IMR-90 (cell line): Measurements from ENCODE around the gene RGMA. TPM values are rescaled to one million over a fixed set of nuclear protein-coding genes. Genes with fewer than 3 reads are reported as not detected.

Experiments used
- ATAC-seq: fragments of 200-7000 bp; cut with Tn5 transposase; 2 replicates; pipeline ENCODE4 v1.9.1; 2020; ENCODE audit warnings: low read depth, mild to moderate bottlenecking, moderate library complexity
- BruUV-seq: library from RNA; stranded (reverse); fragments of 400-500 nt; replicated peaks from 2 replicates; lab custom pipeline; 2021; lab: Mats Ljungman, UMichigan
- CTCF ChIA-PET: fragments of 300-600 bp; formaldehyde crosslinking; extraction: SDS; loops from one replicate; lab custom pipeline; 2021; ENCODE audit warnings: antibody characterized with exemption; lab: Yijun Ruan, JAX
- POLR2A ChIA-PET: fragments of 300-600 bp; sonication (Branson Sonifier 250); formaldehyde crosslinking; loops from one replicate; lab custom pipeline; 2022; ENCODE audit warnings: antibody characterized with exemption; ENCODE audit not compliant: unreplicated experiment; lab: Charles Lee
- DNase-seq: peaks from one replicate; pipeline ENCODE4 v3.0.0; 2013
- H2AFZ ChIP-seq: replicated peaks from 2 replicates; pipeline ENCODE3; 2013; ENCODE audit warnings: low read length, mild to moderate bottlenecking; ENCODE audit not compliant: poor library complexity
- H2AK5ac ChIP-seq: 2 replicates; pipeline ENCODE4 v1.6.1; 2013; ENCODE audit warnings: low read depth, low read length, inconsistent platforms
- H2AK9ac ChIP-seq: replicated peaks from 2 replicates; pipeline ENCODE3; 2013; ENCODE audit warnings: mild to moderate bottlenecking, low read depth, low read length, moderate library complexity; ENCODE audit not compliant: poor library complexity
- H2BK120ac ChIP-seq: 2 replicates; pipeline ENCODE4 v1.6.1; 2013; ENCODE audit warnings: low read depth, low read length, inconsistent platforms
- H2BK15ac ChIP-seq: 3 replicates; pipeline ENCODE4 v1.6.1; 2013; ENCODE audit warnings: low read depth, low read length, inconsistent platforms
- H2BK20ac ChIP-seq: 2 replicates; pipeline ENCODE4 v1.6.1; 2013; ENCODE audit warnings: low read depth, mild to moderate bottlenecking, inconsistent platforms, low read length, moderate library complexity
- H2BK5ac ChIP-seq: 2 replicates; pipeline ENCODE4 v1.6.1; 2013; ENCODE audit warnings: mild to moderate bottlenecking, low read depth, low read length, inconsistent platforms; ENCODE audit not compliant: poor library complexity, severe bottlenecking
- H3K14ac ChIP-seq: replicated peaks from 2 replicates; pipeline ENCODE4 v1.6.1; 2013; ENCODE audit warnings: low read depth, low read length, inconsistent platforms
- H3K18ac ChIP-seq: 2 replicates; pipeline ENCODE4 v1.6.1; 2013; ENCODE audit warnings: low read depth, low read length, control low read depth
- H3K23ac ChIP-seq: 2 replicates; pipeline ENCODE4 v1.6.1; 2013; ENCODE audit warnings: low read depth, low read length, inconsistent platforms
- H3K27ac ChIP-seq: 2 replicates; pipeline ENCODE4 v1.5.1; 2013; ENCODE audit warnings: mild to moderate bottlenecking, control low read depth, low read length; ENCODE audit not compliant: insufficient read depth
- H3K27me3 ChIP-seq: 2 replicates; pipeline ENCODE4 v1.6.1; 2013; ENCODE audit warnings: low read length; ENCODE audit not compliant: control insufficient read depth, insufficient read depth
- H3K36me3 ChIP-seq: 2 replicates; pipeline ENCODE4 v1.6.1; 2013; ENCODE audit warnings: low read length, mixed read lengths; ENCODE audit not compliant: control insufficient read depth, insufficient read depth
- H3K4ac ChIP-seq: 2 replicates; pipeline ENCODE4 v1.6.1; 2013; ENCODE audit warnings: low read depth, low read length, inconsistent platforms
- H3K4me1 ChIP-seq: 2 replicates; pipeline ENCODE4 v1.6.1; 2013; ENCODE audit warnings: low read length, mixed read lengths; ENCODE audit not compliant: control insufficient read depth, insufficient read depth
- H3K4me2 ChIP-seq: 2 replicates; pipeline ENCODE4 v1.6.1; 2013; ENCODE audit warnings: low read depth, mild to moderate bottlenecking, control low read depth, low read length, moderate library complexity
- H3K4me3 ChIP-seq: 2 replicates; pipeline ENCODE4 v1.5.1; 2013; ENCODE audit warnings: low read depth, mild to moderate bottlenecking, control low read depth, low read length, moderate library complexity; ENCODE audit not compliant: insufficient read depth
- H3K56ac ChIP-seq: 2 replicates; pipeline ENCODE4 v1.6.1; 2013; ENCODE audit warnings: low read length, inconsistent platforms; ENCODE audit not compliant: insufficient read depth; ENCODE audit errors: extremely low read depth
- H3K79me1 ChIP-seq, 2 experiments: 2 replicates each; pipeline ENCODE4 v1.6.1; 2013; ENCODE audit warnings: low read length in 2 of 2, inconsistent platforms in 1 of 2, low read depth in 1 of 2
- H3K9ac ChIP-seq: 2 replicates; pipeline ENCODE4 v1.6.1; 2013; ENCODE audit warnings: low read depth, low read length, control low read depth
- H3K9me1 ChIP-seq: 2 replicates; pipeline ENCODE4 v1.6.1; 2013; ENCODE audit warnings: low read length, inconsistent platforms; ENCODE audit not compliant: insufficient read depth
- H3K9me3 ChIP-seq: 2 replicates; pipeline ENCODE4 v1.6.1; 2013; ENCODE audit warnings: low read length; ENCODE audit not compliant: control insufficient read depth, insufficient read depth
- H4K20me1 ChIP-seq: 2 replicates; pipeline ENCODE4 v1.6.1; 2013; ENCODE audit warnings: low read length, inconsistent platforms; ENCODE audit not compliant: insufficient read depth
- H4K5ac ChIP-seq: 2 replicates; pipeline ENCODE4 v1.6.1; 2013; ENCODE audit warnings: mild to moderate bottlenecking, low read depth, low read length, control low read depth
- H4K8ac ChIP-seq, 2 experiments: 2 replicates each; pipeline ENCODE4 v1.6.1; 2013; ENCODE audit warnings: low read depth in 2 of 2, low read length in 2 of 2, control low read depth in 1 of 2, inconsistent platforms in 1 of 2
- H4K91ac ChIP-seq: 2 replicates; pipeline ENCODE4 v1.6.1; 2013; ENCODE audit warnings: low read depth, low read length, inconsistent platforms; ENCODE audit not compliant: insufficient read depth
- CEBPB ChIP-seq: IDR thresholded peaks from 2 replicates; pipeline ENCODE4 v1.6.1; 2012; ENCODE audit warnings: low read depth, low read length, improper control_type of control experiment
- CHD1 ChIP-seq: IDR thresholded peaks from 2 replicates; pipeline ENCODE4 v1.6.1; 2012; ENCODE audit warnings: low read depth, low read length, improper control_type of control experiment
- CTCF ChIP-seq: conservative IDR thresholded peaks from 2 replicates; pipeline ENCODE4 v1.5.1; 2012; ENCODE audit warnings: mild to moderate bottlenecking, low read depth, low read length, improper control_type of control experiment
- ELK1 ChIP-seq: fragments of 150-350 bp; IDR thresholded peaks from 2 replicates; pipeline ENCODE4 v1.6.1; 2016; ENCODE audit warnings: low read depth, mild to moderate bottlenecking, low read length, moderate library complexity, borderline replicate concordance
- FOS ChIP-seq: fragments of 150-350 bp; IDR thresholded peaks from 2 replicates; pipeline ENCODE4 v1.6.1; 2016; ENCODE audit warnings: low read depth, low read length
- MAFK ChIP-seq: IDR thresholded peaks from 2 replicates; pipeline ENCODE4 v1.6.1; 2012; ENCODE audit warnings: low read depth, low read length, improper control_type of control experiment
- MAZ ChIP-seq: IDR thresholded peaks from 2 replicates; pipeline ENCODE4 v1.6.1; 2012; ENCODE audit warnings: low read depth, mild to moderate bottlenecking, low read length, improper control_type of control experiment, moderate library complexity, borderline replicate concordance
- MXI1 ChIP-seq: IDR thresholded peaks from 2 replicates; pipeline ENCODE4 v1.6.1; 2012; ENCODE audit warnings: low read depth, mild to moderate bottlenecking, low read length, moderate library complexity, borderline replicate concordance
- NFE2L2 ChIP-seq: fragments of 150-350 bp; IDR thresholded peaks from 2 replicates; pipeline ENCODE4 v1.6.1; 2016; ENCODE audit warnings: low read depth, mild to moderate bottlenecking, low read length
- POLR2A ChIP-seq: IDR thresholded peaks from 2 replicates; pipeline ENCODE4 v1.6.1; 2012; ENCODE audit warnings: mild to moderate bottlenecking, low read depth, low read length
- RAD21 ChIP-seq: IDR thresholded peaks from 2 replicates; pipeline ENCODE4 v1.6.1; 2012; ENCODE audit warnings: low read length, improper control_type of control experiment
- RCOR1 ChIP-seq: IDR thresholded peaks from 2 replicates; pipeline ENCODE4 v1.6.1; 2012; ENCODE audit warnings: mild to moderate bottlenecking, low read length, improper control_type of control experiment; ENCODE audit not compliant: insufficient replicate concordance
- RFX5 ChIP-seq: IDR thresholded peaks from 2 replicates; pipeline ENCODE4 v1.8.0; 2012; ENCODE audit warnings: low read depth, mild to moderate bottlenecking, low read length, moderate library complexity
- SMC3 ChIP-seq: fragments of 150-350 bp; IDR thresholded peaks from 2 replicates; pipeline ENCODE4 v1.6.1; 2016; ENCODE audit warnings: low read depth, mild to moderate bottlenecking, antibody characterized with exemption, low read length, moderate library complexity
- USF2 ChIP-seq: fragments of 150-350 bp; IDR thresholded peaks from 2 replicates; pipeline ENCODE4 v1.6.1; 2017; ENCODE audit warnings: mild to moderate bottlenecking, antibody characterized with exemption, low read length, low read depth
- WGBS, 2 experiments: methylation state at CpG; one replicate each; pipeline versions ENCODE4 v1.1.5 to v1.1.7; 2013; ENCODE audit warnings: missing lambda C conversion rate in 2 of 2; ENCODE audit not compliant: insufficient read length in 1 of 2; ENCODE audit errors: extremely low coverage in 2 of 2; 5-methylcytosine and 5-hydroxymethylcytosine counted together
- dilution Hi-C: fragments of 300-500 bp; cut with HindIII; formaldehyde crosslinking; loops from one replicate; pipeline ENCODE4 v1.14.3; 2018; ENCODE audit warnings: low sequenced_read_pairs; ENCODE audit not compliant: unreplicated experiment
- in situ Hi-C: fragments of 300-500 bp; cut with MboI; formaldehyde crosslinking; loops from 3 replicates; pipeline ENCODE4 v1.14.3; 2019; ENCODE audit warnings: low sequenced_read_pairs, inconsistent platforms, mixed read lengths
- intact Hi-C: fragments of 100-400 bp; cut with micrococcal nuclease; formaldehyde crosslinking; loops from 2 replicates; pipeline ENCODE4 v1.10.0; 2022
- polyA plus RNA-seq, 3 experiments: library from polyadenylated mRNA; depleted of rRNA; stranded (reverse); fragments of >200 nt; gene quantifications; 2 replicates each; pipeline ENCODE4 v1.2.3, GENCODE V29; 2012; ENCODE audit warnings: low replicate concordance in 1 of 3
- total RNA-seq: library from RNA; depleted of rRNA; stranded (reverse); fragments of >200 nt; gene quantifications from 2 replicates; pipeline ENCODE4 v1.2.3, GENCODE V29; 2012

RGMA gene
- total and polyA plus RNA-seq, 2 of the 4 experiments (the other 2 are of a cell fraction) = 0.18 to 0.26 TPM

GRCh38 chr15:93121973-93122910 is 33.2 kb upstream of the RGMA start:
- no peak overlapping the region for H4K5ac ChIP-seq
- H3K4me2 ChIP-seq = no peak overlapping the region
- intact Hi-C loops (no loop called here), in situ Hi-C loops (no loop called here), dilution Hi-C loops (no loop called here)
- no peak overlapping the region for H2AK9ac ChIP-seq
- no peaks in the 10 kb centered on the region for H3K27me3 ChIP-seq
- ChIA-PET POLR2A (no interaction called here), CTCF (no interaction called here)
- no peaks in the 10 kb centered on the region for H3K9me1 ChIP-seq
- H3K36me3 ChIP-seq = no peaks in the 10 kb centered on the region
- no peak for DNase-seq
- BruUV-seq = no TSS peak
- 44% methylated on average over 3 of the region's 20 CpGs; no CpG with 5 or more reads in 1 of the 2 experiments for WGBS, 2 experiments
- no peak overlapping the region for H2BK5ac ChIP-seq
- H3K4me1 ChIP-seq = no peaks in the 10 kb centered on the region
- H2AK5ac ChIP-seq = no peak overlapping the region
- H3K4me3 ChIP-seq = no peak overlapping the region
- no peak overlapping the region for H3K4ac ChIP-seq
- no peak overlapping the region for H3K27ac ChIP-seq
- no peak overlapping the region for H3K56ac ChIP-seq
- no peaks in the 10 kb centered on the region for H4K20me1 ChIP-seq
- H3K18ac ChIP-seq = no peak overlapping the region
- H3K9me3 ChIP-seq = peaks cover 14% of the 10 kb centered on the region
- H3K14ac ChIP-seq = no peak overlapping the region
- no peak for ATAC-seq
- H3K23ac ChIP-seq = no peak overlapping the region
- no peak overlapping the region for H2BK20ac ChIP-seq
- H3K9ac ChIP-seq = no peak overlapping the region
- no peak overlapping the region for H2BK15ac ChIP-seq
- H4K8ac ChIP-seq = no peak overlapping the region
- H2BK120ac ChIP-seq = no peak overlapping the region
- H2AFZ ChIP-seq = no peak overlapping the region
- H4K91ac ChIP-seq = no peak overlapping the region
- no peaks in the 10 kb centered on the region for H3K79me1 ChIP-seq
- TF ChIP-seq CTCF (no peak), MAZ (no peak), MXI1 (no peak), NFE2L2 (no peak), MAFK (no peak), RAD21 (no peak), CEBPB (no peak), ELK1 (no peak), POLR2A (no peak), SMC3 (no peak), USF2 (no peak), CHD1 (no peak), RFX5 (no peak), FOS (no peak), RCOR1 (no peak)
